AG08395 (cell line): Measurements from ENCODE around the gene METRNL.

Experiments used
- DNase-seq: peaks from one replicate; pipeline ENCODE4 v3.0.0; 2012; ENCODE audit warnings: mixed read lengths, low spot score

METRNL gene

DNA sequence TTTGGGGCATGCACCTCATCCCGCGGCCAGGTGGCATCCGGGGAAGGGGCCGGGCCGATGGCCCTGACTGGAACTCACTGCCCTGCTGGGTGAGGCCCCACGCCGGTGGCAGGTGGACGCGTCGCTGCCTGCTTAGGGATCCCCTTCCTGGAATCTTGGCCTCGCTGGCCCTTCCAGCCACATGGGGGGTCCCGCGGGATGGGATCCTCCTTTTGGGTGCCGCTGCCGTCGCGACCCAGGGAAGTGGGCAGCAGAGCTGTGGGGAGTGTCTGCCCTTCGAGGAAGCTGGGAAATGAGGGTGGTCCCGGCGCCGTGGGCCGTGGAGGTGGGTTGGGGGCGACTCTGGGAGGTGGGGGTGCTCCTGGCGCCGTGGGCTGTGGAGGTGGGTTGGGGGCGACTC, 12.8 kb downstream of the METRNL start:
- DNase-seq, result no peak

DNA sequence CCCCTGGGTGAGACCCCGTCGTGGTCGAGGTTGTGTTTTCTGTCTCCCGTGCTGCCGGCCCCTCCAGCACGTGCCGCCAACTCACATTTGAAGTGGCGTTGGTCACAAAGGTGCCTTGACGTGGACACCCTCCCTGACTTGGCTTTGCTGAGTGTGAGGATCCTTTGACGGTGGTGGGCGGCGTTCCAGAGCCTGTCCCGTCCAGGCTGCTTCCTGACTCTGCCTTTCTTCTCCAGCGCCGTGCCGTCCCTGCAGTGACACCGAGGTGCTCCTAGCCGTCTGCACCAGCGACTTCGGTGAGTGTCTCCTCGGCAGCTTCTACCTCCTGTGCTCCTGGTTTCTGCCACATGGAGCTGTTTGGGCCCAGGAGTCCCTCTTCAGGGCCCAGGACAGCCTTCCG, 13.5 kb downstream of the METRNL start:
- no peak for DNase-seq

- no peak for DNase-seq
These were observed 14.1 kb downstream of the METRNL start for GRCh38 chr17:83093506-83093905.

DNA sequence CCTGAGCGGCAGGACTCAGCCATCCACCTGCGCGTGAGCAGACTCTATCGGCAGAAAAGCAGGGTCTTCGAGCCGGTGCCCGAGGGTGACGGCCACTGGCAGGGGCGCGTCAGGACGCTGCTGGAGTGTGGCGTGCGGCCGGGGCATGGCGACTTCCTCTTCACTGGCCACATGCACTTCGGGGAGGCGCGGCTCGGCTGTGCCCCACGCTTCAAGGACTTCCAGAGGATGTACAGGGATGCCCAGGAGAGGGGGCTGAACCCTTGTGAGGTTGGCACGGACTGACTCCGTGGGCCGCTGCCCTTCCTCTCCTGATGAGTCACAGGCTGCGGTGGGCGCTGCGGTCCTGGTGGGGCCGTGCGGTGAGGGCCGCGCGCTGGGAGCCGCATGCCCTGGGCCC, 14.9 kb downstream of the METRNL start:
- no peak for DNase-seq

DNA sequence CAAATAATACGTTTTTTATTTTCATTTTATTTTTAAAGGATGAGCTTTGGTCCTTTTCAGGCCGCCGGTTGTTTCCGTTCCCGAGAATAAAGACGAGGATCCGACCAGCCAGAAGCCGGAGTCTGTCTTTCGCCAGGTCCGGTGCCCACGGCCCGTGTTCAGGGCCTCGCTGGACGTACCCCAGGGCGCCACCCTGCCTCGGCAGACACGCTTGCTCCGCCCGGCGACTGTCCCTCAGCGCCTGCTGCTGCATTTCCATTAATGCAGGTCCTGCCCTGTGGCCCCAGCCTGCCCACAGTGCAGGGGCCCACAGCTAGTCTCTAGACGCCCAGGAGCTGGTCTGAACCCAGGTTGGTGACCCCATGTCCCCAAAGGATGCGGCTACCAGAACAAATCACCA, 15.6 kb downstream of the METRNL start:
- DNase-seq, result no peak

DNA sequence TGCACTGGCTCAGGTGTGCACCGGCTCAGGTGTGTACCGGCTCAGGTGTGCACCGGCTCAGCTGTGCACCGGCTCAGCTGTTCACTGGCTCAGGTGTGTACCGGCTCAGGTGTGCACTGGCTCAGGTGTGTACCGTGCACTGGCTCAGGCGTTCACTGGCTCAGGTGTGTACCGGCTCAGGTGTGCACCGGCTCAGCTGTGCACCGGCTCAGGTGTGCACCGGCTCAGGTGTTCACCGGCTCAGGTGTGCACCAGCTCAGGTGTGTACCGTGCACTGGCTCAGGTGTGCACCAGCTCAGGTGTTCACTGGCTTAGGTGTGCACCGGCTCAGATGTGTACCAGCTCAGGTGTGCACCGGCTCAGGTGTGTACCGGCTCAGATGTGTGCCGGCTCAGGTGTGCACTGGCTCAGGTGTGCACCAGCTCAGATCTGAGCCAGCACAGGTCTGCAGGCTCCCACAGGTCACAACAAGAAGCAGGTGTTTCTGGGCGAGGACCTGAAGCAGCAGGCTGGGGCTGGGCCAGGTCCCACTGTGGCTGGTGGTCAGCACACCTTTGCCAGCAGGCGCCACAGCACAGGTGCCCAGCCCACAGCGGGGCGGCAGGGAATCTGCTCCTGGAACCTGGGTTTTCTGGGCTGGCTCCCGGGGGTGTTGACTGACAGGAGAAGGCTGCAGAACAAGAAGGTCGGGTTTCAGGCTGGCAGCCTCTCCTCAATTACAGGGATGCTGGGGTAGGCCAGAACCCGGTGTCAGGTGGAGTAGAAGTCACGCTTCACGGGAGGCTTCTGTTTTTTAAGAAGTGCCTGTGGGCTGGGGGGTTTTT, 17.2 kb downstream of the METRNL start:
- DNase-seq, result no peak

GRCh38 chr17:83097831-83098230, 18.4 kb downstream of the METRNL start:
- DNase-seq, result no peak

DNA sequence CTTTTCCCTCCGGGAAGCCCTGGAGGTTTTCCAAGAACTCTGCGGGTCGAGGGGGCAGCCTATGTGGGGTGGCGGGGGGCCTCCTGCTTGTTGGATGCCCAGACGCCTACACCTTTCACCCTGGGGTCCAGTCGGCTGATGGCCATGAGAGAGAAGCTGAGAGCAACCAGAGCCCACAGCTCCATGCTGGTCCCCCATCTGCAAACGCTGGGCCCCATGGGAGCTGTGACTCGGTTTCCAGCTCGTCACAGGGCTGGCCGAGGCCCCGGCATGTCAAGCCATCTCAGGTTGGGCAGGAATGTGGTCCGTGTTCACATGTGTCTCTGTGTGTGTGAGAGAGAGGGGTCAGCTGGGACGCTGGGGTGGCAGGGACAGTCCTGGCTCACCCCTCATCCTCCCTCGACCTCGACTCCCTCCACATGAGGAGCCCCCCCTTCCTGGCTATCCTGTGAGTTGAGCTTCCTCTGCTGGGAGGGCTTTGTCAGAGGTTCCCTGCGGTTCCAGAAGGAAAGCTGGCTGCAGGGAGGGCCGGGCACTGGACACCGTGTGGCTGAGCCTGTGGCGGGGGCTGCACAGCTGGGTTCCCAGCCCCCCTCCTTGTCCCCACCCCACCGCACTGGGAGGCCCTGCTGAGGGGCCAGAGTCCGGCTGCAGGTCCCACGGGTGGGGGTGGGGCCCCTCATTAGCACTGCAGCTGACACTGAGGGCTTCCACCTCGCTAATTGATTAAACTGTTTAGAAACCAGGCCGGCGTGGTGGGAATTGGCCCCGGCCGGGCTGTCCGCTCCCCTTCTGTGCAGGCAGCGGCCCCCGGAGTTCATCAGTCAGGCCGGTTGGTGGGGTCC, 19.1 kb downstream of the METRNL start:
- DNase-seq, result no peak

DNA sequence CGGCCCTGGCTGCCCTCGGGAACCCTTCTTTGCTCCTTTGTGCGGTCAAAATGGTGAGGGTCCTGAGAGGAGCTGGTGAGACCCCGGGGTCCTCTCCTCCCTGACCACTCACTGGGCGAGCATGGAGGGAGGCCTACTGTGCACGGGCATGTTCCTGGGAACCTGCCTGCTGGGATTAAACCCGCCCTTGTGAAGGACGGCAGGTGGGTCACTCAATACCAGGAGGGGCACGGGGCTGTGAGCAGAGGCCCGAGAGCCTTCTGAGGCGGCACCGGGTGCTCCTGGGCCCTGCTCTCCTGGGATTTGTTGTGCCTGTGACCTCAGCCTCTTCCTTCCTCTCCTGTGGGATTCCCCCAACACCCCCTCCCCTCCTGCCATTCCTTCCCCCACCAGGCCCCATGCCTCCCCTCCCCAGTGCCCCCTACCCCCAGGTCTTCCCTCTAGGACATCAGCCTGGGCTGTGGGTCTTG, 19.7 kb downstream of the METRNL start:
- no peak for DNase-seq

- DNase-seq, result peak; percentile 70
These were observed 20.3 kb downstream of the METRNL start for GRCh38 chr17:83099570-83100181.

DNA sequence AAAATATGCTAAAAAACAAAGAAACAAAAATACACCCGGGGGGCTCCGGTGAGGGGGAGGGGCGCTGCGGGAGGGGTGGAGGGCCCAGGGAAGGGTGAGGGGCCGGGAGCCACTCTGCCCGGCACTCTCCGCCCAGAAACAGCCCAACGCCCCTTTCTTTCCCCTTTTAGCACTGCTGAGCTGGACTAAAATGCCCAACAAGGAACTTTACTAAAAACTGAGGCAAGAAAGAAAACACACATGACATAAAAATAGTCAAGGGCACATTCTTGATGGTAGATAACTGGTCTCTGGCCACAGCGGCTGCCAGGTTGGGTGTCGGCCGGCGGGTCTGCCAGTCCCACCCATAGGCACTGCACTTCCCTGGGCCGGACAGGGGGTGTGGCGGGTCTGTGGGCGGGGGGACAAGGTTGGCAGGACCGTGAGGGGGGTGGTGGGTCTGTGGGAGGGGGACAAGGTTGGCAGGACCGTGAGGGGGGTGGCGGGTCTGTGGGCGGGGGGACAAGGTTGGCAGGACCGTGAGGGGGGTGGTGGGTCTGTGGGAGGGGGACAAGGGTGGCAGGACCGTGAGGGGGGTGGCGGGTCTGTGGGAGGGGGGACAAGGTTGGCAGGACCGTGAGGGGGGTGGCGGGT, 20.9 kb downstream of the METRNL start:
- DNase-seq, result no peak

GRCh38 chr17:83100853-83101391, 21.5 kb downstream of the METRNL start:
- no peak for DNase-seq

DNA sequence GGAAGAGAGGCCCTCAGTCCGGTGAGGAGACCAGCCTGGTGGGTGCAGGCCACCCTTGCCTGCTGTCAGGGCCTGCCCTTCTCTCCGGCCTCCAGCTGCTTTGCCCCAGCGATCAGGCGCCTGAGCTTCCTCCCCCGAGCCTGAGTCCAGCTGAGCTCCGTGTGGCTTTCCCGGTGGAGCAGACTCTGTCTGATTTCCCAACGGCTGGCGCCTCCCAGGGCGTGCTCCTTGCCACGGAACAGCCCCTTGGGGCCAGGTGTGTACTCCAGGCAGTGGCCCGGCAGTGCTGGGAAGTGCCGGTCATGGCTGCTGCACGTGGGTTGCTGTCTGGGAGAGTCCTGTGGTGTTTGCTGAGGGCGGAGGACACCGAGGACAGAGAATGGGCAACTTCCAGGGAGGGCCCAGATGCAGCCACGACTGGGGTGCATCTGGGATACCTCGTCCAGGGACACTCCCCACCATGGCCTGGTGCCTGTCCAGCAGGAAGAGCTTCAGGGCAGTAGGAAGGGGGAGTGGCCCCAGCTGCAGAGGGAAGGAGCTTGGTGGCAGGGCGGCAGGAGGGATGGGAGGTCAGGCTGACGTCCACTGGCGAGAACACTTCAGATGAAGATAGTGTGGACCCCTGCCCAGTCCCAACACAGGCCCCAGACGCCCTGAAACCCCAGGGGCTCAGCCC, 22.5 kb downstream of the METRNL start:
- peak; percentile 43 for DNase-seq

DNA sequence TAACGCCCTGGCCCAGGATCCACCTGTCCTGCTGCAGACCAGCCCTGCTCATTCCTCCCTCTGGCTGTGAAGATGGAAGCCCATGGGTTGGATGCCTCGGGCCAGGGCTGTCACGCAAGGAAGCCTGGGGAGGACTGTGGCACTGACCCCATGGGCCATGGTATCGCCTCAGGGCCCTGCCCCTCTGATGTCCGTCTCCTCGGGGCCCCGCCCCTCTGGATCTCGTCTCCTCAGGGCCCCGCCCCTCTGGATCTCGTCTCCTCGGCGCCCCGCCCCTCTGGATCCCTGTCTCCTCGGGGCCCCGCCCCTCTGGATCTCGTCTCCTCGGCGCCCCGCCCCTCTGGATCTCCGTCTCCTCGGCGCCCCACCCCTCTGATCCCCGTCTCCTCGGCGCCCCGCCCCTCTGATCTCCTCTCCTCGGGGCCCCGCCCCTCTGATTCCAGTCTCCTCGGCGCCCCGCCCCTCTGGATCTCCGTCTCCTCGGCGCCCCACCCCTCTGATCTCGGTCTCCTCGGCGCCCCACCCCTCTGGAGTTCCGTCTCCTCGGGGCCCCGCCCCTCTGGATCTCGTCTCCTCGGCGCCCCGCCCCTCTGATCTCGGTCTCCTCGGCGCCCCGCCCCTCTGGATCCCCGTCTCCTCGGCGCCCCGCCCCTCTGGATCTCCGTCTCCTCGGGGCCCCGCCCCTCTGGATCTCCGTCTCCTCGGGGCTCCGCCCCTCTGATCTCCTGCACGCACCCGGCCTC, 24.0 kb downstream of the METRNL start:
- DNase-seq, result no peak

DNA sequence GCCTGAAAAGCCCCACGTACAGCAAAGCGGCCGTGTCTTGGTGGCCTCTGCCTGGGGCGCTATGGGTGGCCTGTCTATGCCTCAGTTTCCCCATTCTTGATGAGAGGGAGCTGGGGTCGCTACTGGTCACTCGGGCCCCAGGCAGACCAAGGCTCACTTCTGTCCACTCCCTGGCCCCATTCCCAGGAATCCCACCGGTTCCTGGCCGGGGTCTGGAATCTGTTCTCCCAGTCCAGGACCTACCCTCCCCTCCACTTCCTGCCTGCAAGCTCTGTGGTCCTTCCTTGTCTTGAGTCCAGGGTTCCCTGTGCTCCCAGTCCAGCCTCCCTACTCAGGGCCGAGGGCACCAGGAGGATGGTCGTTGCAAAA, 24.5 kb downstream of the METRNL start:
- no peak for DNase-seq

- no peak for DNase-seq
These were observed 25.4 kb downstream of the METRNL start for GRCh38 chr17:83104577-83105505.

DNA sequence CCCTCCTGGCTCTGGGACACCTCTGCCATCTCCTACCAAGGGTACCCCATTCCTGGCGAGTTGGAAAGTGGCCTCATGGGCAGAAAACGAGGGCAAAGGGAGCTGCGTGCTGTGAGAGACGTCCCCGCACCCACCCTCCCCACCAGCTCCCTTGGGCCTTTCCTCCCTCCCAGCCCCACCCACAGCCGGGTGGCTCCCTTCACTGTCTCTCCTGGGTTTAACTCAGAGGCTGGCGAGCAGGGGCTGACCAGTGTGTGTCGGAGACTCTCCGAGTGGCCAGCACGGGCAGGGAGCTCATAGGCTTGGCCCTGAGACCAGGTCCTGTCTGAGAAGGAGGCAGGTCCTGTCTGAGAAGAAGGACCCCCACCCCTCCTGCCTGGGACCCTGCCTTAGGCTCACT, 26.1 kb downstream of the METRNL start:
- DNase-seq, result no peak

GRCh38 chr17:83106056-83106588, 26.7 kb downstream of the METRNL start:
- no peak for DNase-seq

- DNase-seq, result no peak
These were observed 27.7 kb downstream of the METRNL start for GRCh38 chr17:83106913-83107655.
